ENCODE data around the gene RALGAPA2. TPM values are rescaled to one million over a fixed set of nuclear protein-coding genes. Genes with fewer than 3 reads are reported as not detected.

The RALGAPA2 gene
- total RNA-seq, 1 experiment from 2014 or later = 7.4 TPM

GRCh38 chr20:20497242-20497978 is 215.0 kb downstream of the RALGAPA2 start:
- no peak for DNase-seq (ENCODE audit: low spot score)

- DNase-seq (ENCODE audit: low spot score) = no peak
Observed at GRCh38 chr20:20495729-20496503, 216.5 kb downstream of the RALGAPA2 start.

GRCh38 chr20:20493701-20494100 is 218.7 kb downstream of the RALGAPA2 start:
- no peak for DNase-seq (ENCODE audit: low spot score)

- DNase-seq (ENCODE audit: low spot score) = no peak
Observed at GRCh38 chr20:20492521-20493332, 219.7 kb downstream of the RALGAPA2 start.

GRCh38 chr20:20491784-20492264 is 220.6 kb downstream of the RALGAPA2 start:
- no peak for DNase-seq (ENCODE audit: low spot score)

GRCh38 chr20:20491110-20491783 is 221.2 kb downstream of the RALGAPA2 start:
- DNase-seq (ENCODE audit: low spot score) = no peak

- DNase-seq (ENCODE audit: low spot score) = no peak
Observed at GRCh38 chr20:20490673-20491072, 221.8 kb downstream of the RALGAPA2 start.

- no peak for DNase-seq (ENCODE audit: low spot score)
Observed at GRCh38 chr20:20489648-20490341, 222.6 kb downstream of the RALGAPA2 start.

GRCh38 chr20:20489054-20489453 is 223.4 kb downstream of the RALGAPA2 start:
- DNase-seq (ENCODE audit: low spot score) = peak; percentile 7

- DNase-seq (ENCODE audit: low spot score) = no peak
Observed at GRCh38 chr20:20488388-20488787, 224.1 kb downstream of the RALGAPA2 start.

GRCh38 chr20:20487811-20488210 is 224.6 kb downstream of the RALGAPA2 start:
- no peak for DNase-seq (ENCODE audit: low spot score)

GRCh38 chr20:20483328-20483727 is 229.1 kb downstream of the RALGAPA2 start:
- no peak for DNase-seq (ENCODE audit: low spot score)

- no peak for DNase-seq (ENCODE audit: low spot score)
Observed at GRCh38 chr20:20482453-20482852, 230.0 kb downstream of the RALGAPA2 start.

GRCh38 chr20:20480689-20481088 is 231.8 kb downstream of the RALGAPA2 start:
- DNase-seq (ENCODE audit: low spot score) = peak; percentile 46

GRCh38 chr20:20480126-20480525 is 232.3 kb downstream of the RALGAPA2 start:
- DNase-seq (ENCODE audit: low spot score) = no peak

GRCh38 chr20:20477444-20478041 is 234.9 kb downstream of the RALGAPA2 start:
- DNase-seq (ENCODE audit: low spot score) = no peak

- no peak for DNase-seq (ENCODE audit: low spot score)
Observed at GRCh38 chr20:20476504-20476903, 235.9 kb downstream of the RALGAPA2 start.

- DNase-seq (ENCODE audit: low spot score) = no peak
Observed at GRCh38 chr20:20473657-20474056, 238.8 kb downstream of the RALGAPA2 start.

GRCh38 chr20:20472684-20473274 is 239.7 kb downstream of the RALGAPA2 start:
- DNase-seq (ENCODE audit: low spot score) = no peak

GRCh38 chr20:20466341-20466879 is 246.0 kb downstream of the RALGAPA2 start:
- DNase-seq (ENCODE audit: low spot score) = no peak

All from A172 (cell line).